Dendritic cell treated with granulocyte-macrophage colony-stimulating factor and Interleukin-4, amounts not matched to agents 40 ng/mL and 50 ng/mL, for 4 days (primary cell): ENCODE results near the gene RETN.

Source experiments
- H3K27ac Mint-ChIP-seq: one replicate; pipeline ENCODE4 v1.8.0; 2022; ENCODE audit warnings: mild to moderate bottlenecking, mixed read lengths
- H3K27me3 Mint-ChIP-seq: one replicate; pipeline ENCODE4 v1.8.0; 2022; ENCODE audit warnings: mild to moderate bottlenecking, mixed read lengths
- H3K36me3 Mint-ChIP-seq: one replicate; pipeline ENCODE4 v1.8.0; 2022; ENCODE audit warnings: low read depth, mixed read lengths
- H3K4me1 Mint-ChIP-seq: one replicate; pipeline ENCODE4 v1.8.0; 2022; ENCODE audit warnings: low read depth, mixed read lengths
- H3K4me3 Mint-ChIP-seq: one replicate; pipeline ENCODE4 v1.8.0; 2022; ENCODE audit warnings: mild to moderate bottlenecking, moderate library complexity, mixed read lengths
- H3K9me3 Mint-ChIP-seq: one replicate; pipeline ENCODE4 v1.8.0; 2022; ENCODE audit warnings: mixed read lengths
- intact Hi-C: fragments of 100-400 bp; cut with micrococcal nuclease; formaldehyde crosslinking; loops from one replicate; pipeline ENCODE4 v1.15.0; 2022

RETN gene

DNA sequence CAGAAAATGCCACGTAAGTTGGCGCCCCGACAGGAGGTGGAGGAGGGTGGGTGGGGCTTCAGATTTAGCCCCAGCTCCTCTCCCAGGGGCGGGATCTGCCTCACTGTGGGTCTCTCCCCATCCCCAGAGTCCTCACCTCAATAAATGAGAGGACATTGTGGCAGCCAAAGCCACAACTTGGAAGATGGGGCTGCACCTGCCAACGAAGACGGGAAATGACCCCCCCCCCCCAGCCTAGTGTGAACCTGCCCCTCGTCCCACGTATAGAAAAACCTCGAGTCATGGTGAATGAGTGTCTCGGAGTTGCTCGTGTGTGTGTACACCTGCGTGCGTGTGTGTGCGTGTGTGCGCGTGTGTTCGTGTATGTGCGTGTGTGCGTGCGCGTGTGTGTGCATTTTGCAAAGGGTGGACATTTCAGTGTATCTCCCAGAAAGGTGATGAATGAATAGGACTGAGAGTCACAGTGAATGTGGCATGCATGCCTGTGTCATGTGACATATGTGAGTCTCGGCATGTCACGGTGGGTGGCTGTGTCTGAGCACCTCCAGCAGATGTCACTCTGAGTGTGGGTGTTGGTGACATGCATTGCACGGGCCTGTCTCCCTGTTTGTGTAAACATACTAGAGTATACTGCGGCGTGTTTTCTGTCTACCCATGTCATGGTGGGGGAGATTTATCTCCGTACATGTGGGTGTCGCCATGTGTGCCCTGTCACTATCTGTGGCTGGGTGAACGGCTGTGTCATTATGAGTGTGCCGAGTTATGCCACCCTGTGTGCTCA is 10.3 kb downstream of the RETN start:
- peak overlapping the region; percentile 96 for H3K27ac Mint-ChIP-seq
- peaks cover 35% of the 10 kb centered on the region for H3K36me3 Mint-ChIP-seq
- peaks cover 74% of the 10 kb centered on the region for H3K4me1 Mint-ChIP-seq
- H3K9me3 Mint-ChIP-seq, result peaks cover 2% of the 10 kb centered on the region
- no peak overlapping the region for H3K4me3 Mint-ChIP-seq
- H3K27me3 Mint-ChIP-seq, result no peaks in the 10 kb centered on the region
- intact Hi-C loops, result no loop called here

DNA sequence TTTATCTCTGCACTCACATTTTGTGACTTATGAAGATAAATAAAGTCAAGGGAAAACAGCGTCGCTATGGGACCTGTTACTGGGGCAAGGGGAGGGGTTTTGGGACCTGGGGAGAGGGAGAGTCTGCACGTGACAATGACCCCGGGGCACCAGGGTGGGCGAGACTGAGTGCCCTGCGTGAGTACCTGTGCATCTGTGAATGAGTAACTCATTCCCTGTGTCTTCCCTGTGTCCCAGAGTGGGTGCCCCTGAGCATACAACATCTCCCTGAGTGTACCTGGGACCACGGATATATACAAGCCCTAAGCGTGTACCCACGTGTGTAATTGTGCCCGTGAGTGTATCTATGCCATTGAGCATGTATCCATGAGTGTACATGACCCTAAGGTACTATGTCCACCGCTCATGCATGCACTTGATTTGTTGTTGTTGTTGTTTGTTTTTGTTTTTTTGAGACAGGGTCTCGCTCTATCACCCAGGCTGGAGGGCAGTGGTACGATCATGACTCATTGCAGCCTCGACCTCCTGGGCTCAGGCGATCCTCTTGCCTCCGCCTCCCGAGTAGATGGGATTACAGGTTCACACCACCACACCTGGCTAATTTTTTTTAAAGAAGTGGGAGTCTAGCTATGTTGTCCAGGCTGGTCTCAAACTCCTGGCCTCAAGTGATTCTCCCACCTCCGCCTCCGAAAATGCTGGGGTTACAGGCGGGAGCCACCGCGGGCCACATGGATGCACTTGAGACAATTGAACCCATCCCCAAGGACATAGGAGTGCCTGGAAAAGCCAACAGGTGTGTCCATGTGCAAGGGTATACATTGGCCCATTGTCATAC is 11.1 kb downstream of the RETN start:
- H3K4me1 Mint-ChIP-seq, result peaks cover 68% of the 10 kb centered on the region
- H3K36me3 Mint-ChIP-seq, result peaks cover 39% of the 10 kb centered on the region
- H3K27ac Mint-ChIP-seq, result peak overlapping the region; percentile 96
- H3K4me3 Mint-ChIP-seq, result peak overlapping the region; percentile 98
- H3K27me3 Mint-ChIP-seq, result no peaks in the 10 kb centered on the region
- intact Hi-C loops, result loop anchor here (1.0 to 10.0 kb wide), 3 partner anchors 28 to 245 kb away; partner anchors contain the start of genes CTXN1 and SNAPC2
- H3K9me3 Mint-ChIP-seq, result no peaks in the 10 kb centered on the region

DNA sequence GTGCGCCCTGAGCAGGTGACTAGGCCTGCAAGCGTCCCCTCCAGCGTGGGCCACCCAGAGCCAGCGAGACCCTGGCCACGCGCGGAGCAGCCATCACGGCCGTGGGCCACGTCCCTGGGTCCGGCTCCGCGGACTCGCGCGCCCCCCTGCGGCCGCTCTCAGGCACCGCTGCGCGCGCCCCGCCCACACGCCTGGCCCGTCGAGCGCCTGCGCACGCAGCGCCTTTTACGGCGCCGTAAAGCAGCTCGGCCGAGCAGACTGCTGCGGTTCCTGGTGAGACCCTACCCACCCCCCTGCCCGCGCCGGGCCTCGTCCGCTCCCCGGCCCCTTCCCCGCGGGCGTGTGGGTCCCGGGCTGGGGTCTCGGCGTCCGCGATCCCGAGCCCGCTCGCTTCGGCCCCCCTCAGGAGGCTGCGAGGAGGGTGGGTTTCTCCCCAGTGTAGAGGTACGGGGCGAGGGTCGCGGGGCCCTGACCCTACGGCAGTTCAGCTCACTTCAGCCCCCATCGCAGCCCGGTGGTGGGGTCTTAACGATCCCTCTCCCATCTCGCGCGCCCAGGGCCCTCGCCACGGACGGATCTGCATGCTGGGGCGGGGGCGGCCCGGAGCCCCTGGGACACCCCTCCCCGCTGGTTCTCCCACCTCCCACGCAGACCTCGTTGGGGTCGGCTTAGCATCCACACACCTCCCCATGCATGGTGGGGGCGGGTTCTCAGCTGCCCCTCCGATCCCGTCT is 11.9 kb downstream of the RETN start, which contains the start of gene TRAPPC5:
Gene TRAPPC5, plus strand, starts transcription at position 228 of the 734 bp plus-strand sequence. CDS start 1,421 bp downstream, outside the sequence.
- intact Hi-C loops, result loop anchor here (1.0 to 10.0 kb wide), 4 partner anchors 28 to 244 kb away; partner anchors contain the start of genes CTXN1 and SNAPC2
- no peaks in the 10 kb centered on the region for H3K9me3 Mint-ChIP-seq
- peaks cover 72% of the 10 kb centered on the region for H3K4me1 Mint-ChIP-seq
- H3K4me3 Mint-ChIP-seq, result peak within 1 kb of the TSS; percentile 98
- H3K36me3 Mint-ChIP-seq, result peaks cover 47% of the 10 kb centered on the region
- peak within 1 kb of the TSS; percentile 96 for H3K27ac Mint-ChIP-seq
- no peaks in the 10 kb centered on the region for H3K27me3 Mint-ChIP-seq

DNA sequence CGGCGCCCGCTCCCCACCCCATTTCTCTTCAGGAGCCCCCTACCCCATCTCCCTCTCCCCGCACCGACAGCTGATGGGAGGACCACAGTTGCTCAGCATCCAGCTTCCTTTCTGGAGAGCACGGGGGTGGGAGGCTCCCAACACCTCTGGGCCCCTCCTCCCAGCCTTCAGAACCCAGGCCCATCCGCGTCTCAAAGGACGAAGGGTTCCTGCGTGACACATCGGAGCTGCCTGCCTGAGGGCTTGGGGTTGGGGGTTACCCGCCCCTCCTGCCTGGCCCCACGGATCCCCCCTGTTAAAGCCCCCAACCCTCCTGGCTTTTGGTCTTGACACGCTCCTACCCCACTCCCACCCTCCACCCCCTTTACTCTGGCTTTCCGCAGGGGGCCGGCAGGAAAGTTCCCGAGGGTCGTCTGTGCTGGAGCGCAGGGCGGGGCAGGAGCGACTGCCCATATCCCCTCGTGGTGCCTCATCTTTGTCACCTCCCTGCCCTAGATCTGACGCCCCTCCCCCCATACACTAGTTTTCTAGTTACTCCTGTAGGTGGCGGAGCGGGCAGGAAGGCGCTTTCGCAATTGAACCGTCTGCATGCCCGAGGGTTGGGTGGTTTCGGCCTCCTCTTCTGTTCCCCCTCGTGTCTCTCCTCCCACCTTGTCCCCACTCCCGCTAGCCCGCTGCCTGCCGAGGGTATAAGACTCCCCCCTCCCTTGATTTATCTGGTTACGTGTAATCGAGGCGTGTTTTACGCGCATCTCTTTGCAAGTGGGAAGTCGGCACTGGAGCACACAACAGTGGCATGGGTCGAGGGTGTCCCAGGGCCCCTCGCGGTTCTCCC is 12.7 kb downstream of the RETN start:
- H3K9me3 Mint-ChIP-seq, result no peaks in the 10 kb centered on the region
- no peaks in the 10 kb centered on the region for H3K27me3 Mint-ChIP-seq
- intact Hi-C loops, result loop anchor here (1.0 to 10.0 kb wide), 2 partner anchors 118 to 243 kb away; partner anchors contain the start of genes CTXN1 and SNAPC2
- H3K36me3 Mint-ChIP-seq, result peaks cover 52% of the 10 kb centered on the region
- peak overlapping the region; percentile 98 for H3K4me3 Mint-ChIP-seq
- H3K4me1 Mint-ChIP-seq, result peaks cover 72% of the 10 kb centered on the region
- peak overlapping the region; percentile 96 for H3K27ac Mint-ChIP-seq

DNA sequence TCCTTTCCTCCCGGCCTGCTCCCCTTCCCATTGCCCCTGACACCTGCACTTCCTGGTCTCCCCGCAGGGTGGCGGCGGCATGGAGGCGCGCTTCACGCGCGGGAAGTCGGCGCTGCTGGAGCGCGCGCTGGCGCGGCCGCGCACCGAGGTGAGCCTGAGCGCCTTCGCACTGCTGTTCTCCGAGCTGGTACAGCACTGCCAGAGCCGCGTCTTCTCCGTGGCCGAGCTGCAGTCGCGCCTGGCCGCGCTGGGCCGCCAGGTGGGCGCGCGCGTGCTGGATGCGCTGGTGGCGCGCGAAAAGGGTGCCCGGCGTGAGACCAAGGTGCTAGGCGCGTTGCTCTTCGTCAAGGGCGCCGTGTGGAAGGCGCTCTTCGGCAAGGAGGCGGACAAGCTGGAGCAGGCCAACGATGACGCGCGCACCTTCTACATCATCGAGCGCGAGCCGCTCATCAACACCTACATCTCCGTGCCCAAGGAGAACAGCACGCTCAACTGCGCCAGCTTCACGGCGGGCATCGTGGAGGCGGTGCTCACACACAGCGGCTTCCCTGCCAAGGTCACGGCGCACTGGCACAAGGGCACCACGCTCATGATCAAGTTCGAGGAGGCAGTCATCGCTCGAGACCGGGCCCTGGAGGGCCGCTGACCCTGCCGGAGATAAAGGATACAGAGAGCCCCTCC is 13.5 kb downstream of the RETN start:
- intact Hi-C loops, result loop anchor here (10.0 kb wide), 1 partner anchor 242 kb away; the partner anchor contains the start of genes CTXN1 and SNAPC2
- Mint-ChIP-seq H3K4me1 (peaks cover 71% of the 10 kb centered on the region), H3K4me3 (peak overlapping the region; percentile 98), H3K27ac (peak overlapping the region; percentile 96), H3K9me3 (no peaks in the 10 kb centered on the region), H3K27me3 (no peaks in the 10 kb centered on the region), H3K36me3 (peaks cover 52% of the 10 kb centered on the region)

DNA sequence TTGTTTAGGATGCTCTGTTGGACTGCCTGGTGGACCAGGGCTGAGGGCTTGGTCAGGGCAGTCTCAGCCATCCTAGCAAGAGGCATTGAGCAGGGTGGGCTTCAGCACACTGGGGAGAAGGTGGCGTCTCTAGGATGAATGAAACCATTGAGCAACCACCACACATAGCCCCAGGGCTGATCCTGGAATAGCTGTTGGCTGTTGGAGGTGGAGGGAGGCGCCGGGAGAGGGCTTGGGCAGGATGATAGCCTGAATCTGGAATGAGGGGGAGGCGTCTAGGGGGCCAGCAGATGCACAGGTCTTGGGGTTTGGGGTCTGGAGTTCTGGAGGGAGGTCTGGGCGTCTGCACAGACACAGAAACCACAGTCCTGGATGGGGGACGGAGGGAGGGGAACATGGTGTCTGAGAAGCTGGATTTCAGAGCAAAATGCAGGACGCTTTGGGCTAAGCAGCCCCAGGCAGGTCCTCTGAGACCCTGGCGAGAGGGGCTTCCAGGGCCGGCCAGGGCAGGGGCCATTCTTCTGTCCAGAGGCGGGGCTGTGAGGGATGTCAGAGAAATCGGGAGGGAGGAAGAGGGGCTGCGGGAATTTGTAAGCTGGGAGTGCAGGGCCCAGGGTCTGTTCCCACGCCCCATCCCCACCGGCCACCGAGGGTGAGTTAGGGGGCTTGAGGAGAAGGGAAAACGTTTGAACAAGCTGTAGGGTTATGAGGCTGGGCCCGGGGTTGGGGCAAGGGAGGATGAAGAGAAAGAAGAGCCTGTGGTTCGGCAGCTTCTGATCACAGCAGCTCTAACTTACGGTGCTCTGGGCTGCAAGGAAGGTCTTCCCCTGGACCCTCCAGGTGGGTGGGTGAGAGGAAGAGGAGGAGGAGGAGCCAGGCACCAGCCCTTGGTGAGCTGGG is 16.9 kb downstream of the RETN start:
- Mint-ChIP-seq H3K4me3 (no peak overlapping the region), H3K36me3 (peaks cover 52% of the 10 kb centered on the region), H3K27me3 (no peaks in the 10 kb centered on the region), H3K4me1 (peaks cover 43% of the 10 kb centered on the region), H3K27ac (peak overlapping the region; percentile 48), H3K9me3 (no peaks in the 10 kb centered on the region)
- intact Hi-C loops, result loop anchor here (10.0 kb wide), 1 partner anchor 239 kb away; the partner anchor contains the start of genes CTXN1 and SNAPC2

DNA sequence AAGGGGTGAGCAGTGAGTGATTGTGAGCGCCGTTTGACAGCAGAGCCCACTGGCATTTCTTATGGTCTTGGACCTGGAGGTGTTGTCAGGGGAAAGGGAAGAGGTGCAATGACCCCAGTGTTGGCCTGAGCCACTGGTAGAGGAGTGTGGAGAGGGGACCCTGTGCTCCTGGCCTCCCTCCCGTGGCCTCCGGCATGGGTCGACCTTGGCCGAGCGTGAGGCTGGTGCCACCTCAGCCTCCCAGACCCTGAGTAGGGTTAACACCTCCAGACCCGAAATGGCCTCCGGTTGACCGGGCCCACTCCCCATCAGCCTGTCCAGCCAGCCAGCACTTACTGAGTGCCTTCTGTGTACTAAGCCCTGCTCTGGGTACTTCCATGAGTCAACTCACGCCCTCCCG is 18.3 kb downstream of the RETN start:
- Mint-ChIP-seq H3K36me3 (peaks cover 38% of the 10 kb centered on the region), H3K9me3 (no peaks in the 10 kb centered on the region), H3K4me1 (peaks cover 32% of the 10 kb centered on the region), H3K4me3 (no peak overlapping the region), H3K27ac (peak overlapping the region; percentile 48), H3K27me3 (no peaks in the 10 kb centered on the region)
- intact Hi-C loops, result loop anchor here (10.0 kb wide), 1 partner anchor 238 kb away; the partner anchor contains the start of genes CTXN1 and SNAPC2

DNA sequence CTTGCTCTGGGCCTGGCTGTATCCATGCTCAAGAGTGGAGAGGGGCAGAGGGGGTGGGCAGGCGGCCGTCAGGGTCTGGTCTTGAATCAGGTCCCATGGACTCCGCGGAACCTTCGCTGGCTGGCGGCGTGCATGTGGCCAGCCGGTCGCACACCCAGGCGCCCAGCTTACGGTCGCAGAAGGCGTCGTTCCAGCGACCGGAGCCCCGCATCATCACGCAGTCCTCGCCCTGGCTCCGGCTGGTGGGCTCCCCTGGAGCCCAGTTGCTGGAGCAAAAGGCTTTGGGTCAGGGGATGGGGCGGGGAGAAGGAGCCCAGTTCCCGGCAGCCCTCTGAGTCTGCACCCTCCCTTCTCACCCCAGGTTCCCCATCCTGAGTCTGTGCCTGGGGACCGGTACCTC is 20.3 kb downstream of the RETN start:
- Mint-ChIP-seq H3K9me3 (no peaks in the 10 kb centered on the region), H3K36me3 (peaks cover 18% of the 10 kb centered on the region), H3K4me1 (peaks cover 27% of the 10 kb centered on the region), H3K27me3 (no peaks in the 10 kb centered on the region), H3K27ac (no peak overlapping the region), H3K4me3 (no peak overlapping the region)
- intact Hi-C loops, result loop anchor here (10.0 kb wide), 1 partner anchor 236 kb away; the partner anchor contains the start of genes CTXN1 and SNAPC2

DNA sequence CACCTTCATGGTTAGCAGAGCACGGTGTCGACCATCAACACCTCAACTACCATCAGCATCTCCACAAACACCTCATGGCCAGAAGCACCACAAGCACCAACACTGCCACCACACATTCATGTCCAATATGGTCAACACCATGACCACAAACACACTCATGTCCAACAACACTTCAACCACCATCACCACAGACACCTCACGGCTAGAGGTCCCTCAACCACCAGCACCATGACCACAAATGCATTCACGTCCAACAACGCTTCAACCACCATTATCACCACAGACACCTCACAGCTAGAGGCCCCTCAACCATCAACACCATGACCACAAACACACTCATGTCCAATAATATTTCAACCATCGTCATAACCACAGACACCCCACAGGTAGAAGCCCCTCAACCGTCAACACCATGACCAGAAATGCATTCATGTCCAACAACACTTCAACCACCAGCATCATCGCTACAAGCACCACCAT is 22.0 kb downstream of the RETN start:
- H3K4me3 Mint-ChIP-seq, result no peak overlapping the region
- H3K27me3 Mint-ChIP-seq, result no peaks in the 10 kb centered on the region
- H3K4me1 Mint-ChIP-seq, result peaks cover 30% of the 10 kb centered on the region

DNA sequence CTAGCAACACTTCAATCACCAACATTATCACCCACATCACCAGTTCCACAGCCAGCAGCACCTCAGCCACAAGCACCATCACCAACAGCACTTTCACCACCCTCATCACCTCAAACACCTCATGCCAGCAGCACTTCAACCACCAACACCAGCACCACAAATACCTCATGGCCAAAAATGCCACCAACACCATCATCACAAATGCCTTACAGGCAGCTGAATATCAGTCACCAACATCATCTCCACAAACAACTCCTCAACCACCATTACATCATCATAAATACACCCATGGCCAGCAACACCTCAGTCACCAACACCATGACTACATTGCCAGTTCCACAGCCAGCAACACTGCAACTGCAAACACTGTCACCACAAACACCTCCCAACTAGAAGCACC is 22.6 kb downstream of the RETN start:
- intact Hi-C loops, result no loop called here
- H3K4me3 Mint-ChIP-seq, result no peak overlapping the region
- H3K4me1 Mint-ChIP-seq, result peaks cover 26% of the 10 kb centered on the region
- no peaks in the 10 kb centered on the region for H3K27me3 Mint-ChIP-seq
- no peak overlapping the region for H3K27ac Mint-ChIP-seq
- peaks cover 6% of the 10 kb centered on the region for H3K36me3 Mint-ChIP-seq
- H3K9me3 Mint-ChIP-seq, result no peaks in the 10 kb centered on the region

More for the DNA sequence above, 22.0 kb downstream of the RETN start:
- intact Hi-C loops, result no loop called here
- Mint-ChIP-seq H3K36me3 (peaks cover 5% of the 10 kb centered on the region), H3K9me3 (no peaks in the 10 kb centered on the region), H3K27ac (no peak overlapping the region)

DNA sequence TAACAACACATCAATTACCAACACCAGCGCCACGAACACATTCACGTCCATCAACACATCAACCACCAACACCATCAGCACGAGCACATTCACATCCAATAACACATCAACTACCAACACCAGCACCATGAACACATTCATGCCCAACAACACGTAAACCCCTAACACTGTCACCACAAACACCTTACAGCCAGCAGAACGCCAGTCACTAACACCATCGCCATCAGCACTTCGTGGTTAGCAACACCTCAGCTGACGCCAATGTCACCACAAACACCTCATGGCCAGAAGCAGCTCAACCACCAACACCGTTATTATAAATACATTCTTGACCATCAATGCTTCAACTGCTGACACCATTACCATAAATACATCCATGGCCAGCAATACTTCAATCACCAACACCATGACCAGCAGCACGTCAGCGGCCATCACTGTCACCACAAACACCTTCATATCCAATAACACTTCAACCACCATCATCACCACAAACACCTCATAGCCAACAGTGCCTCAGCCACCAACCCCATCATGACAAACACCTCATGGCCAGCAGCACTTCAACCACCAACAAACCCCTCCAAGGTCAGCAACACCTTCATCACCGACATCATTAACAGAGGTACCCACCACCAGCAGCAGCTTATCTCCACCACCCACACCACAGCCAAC is 23.7 kb downstream of the RETN start:
- no peaks in the 10 kb centered on the region for H3K27me3 Mint-ChIP-seq
- peaks cover 16% of the 10 kb centered on the region for H3K36me3 Mint-ChIP-seq
- no peak overlapping the region for H3K27ac Mint-ChIP-seq

More for the DNA sequence above, 23.7 kb downstream of the RETN start:
- peaks cover 29% of the 10 kb centered on the region for H3K4me1 Mint-ChIP-seq
- intact Hi-C loops, result no loop called here
- no peaks in the 10 kb centered on the region for H3K9me3 Mint-ChIP-seq
- H3K4me3 Mint-ChIP-seq, result no peak overlapping the region
